Epidermal melanocyte (primary cell): ENCODE results near the gene SESN1.
"Not testable (repeated sequence)": the region's sequence is repeated elsewhere in the genome, so short reads cannot be mapped to it uniquely, and the experiment has no call there.

ENCODE experiments used
- DNase-seq: peaks from one replicate; pipeline ENCODE4 v3.0.0; 2011; ENCODE audit warnings: low spot score; ENCODE audit not compliant: insufficient read length

SESN1 gene

GRCh38 chr6:109094416-109095035, at the start of gene SESN1:
Gene SESN1 (minus strand): TSS chr6:109094846. CDS start chr6:109094073, 773 bp downstream.
- DNase-seq, result peak; percentile 82

GRCh38 chr6:109143191-109143590, 48.5 kb upstream of the SESN1 start:
- no peak for DNase-seq

- DNase-seq, result not testable (repeated sequence)
Measured at GRCh38 chr6:109142067-109142466, 47.4 kb upstream of the SESN1 start.

GRCh38 chr6:109139109-109139508, 44.5 kb upstream of the SESN1 start:
- DNase-seq, result no peak

- DNase-seq, result not testable (repeated sequence)
Measured at GRCh38 chr6:109136530-109136929, 41.9 kb upstream of the SESN1 start.

GRCh38 chr6:109136039-109136438, 41.4 kb upstream of the SESN1 start:
- not testable (repeated sequence) for DNase-seq

- DNase-seq, result not testable (repeated sequence)
Measured at GRCh38 chr6:109135600-109135999, 41.0 kb upstream of the SESN1 start.

- DNase-seq, result no peak
Measured at GRCh38 chr6:109130065-109130464, 35.4 kb upstream of the SESN1 start.

- no peak for DNase-seq
Measured at GRCh38 chr6:109125504-109125903, 30.9 kb upstream of the SESN1 start.

GRCh38 chr6:109124219-109124618, 29.6 kb upstream of the SESN1 start:
- no peak for DNase-seq

GRCh38 chr6:109121411-109121810, 26.8 kb upstream of the SESN1 start:
- DNase-seq, result no peak

- no peak for DNase-seq
Measured at GRCh38 chr6:109118871-109119354, 24.3 kb upstream of the SESN1 start.

- DNase-seq, result no peak
Measured at GRCh38 chr6:109118337-109118736, 23.7 kb upstream of the SESN1 start.

GRCh38 chr6:109117346-109118035, 22.8 kb upstream of the SESN1 start:
- no peak for DNase-seq

GRCh38 chr6:109112663-109113062, 18.0 kb upstream of the SESN1 start:
- DNase-seq, result not testable (repeated sequence)

GRCh38 chr6:109109663-109110062, 15.0 kb upstream of the SESN1 start:
- not testable (repeated sequence) for DNase-seq

- DNase-seq, result no peak
Measured at GRCh38 chr6:109105681-109106080, 11.0 kb upstream of the SESN1 start.

- DNase-seq, result no peak
Measured at GRCh38 chr6:109104512-109104911, 9.9 kb upstream of the SESN1 start.

- no peak for DNase-seq
Measured at GRCh38 chr6:109103942-109104341, 9.3 kb upstream of the SESN1 start.

- DNase-seq, result no peak
Measured at GRCh38 chr6:109102762-109103161, 8.1 kb upstream of the SESN1 start.

GRCh38 chr6:109097661-109098060, 3.0 kb upstream of the SESN1 start:
- no peak for DNase-seq

GRCh38 chr6:109096208-109096607, 1.6 kb upstream of the SESN1 start:
- DNase-seq, result no peak

- no peak for DNase-seq
Measured at GRCh38 chr6:109095835-109096084, 1.1 kb upstream of the SESN1 start.
